A549 treated with AZD2906 at 1 μM for 4 hours (cell line): ENCODE measurements around the gene RPS3. TPM values are rescaled to one million over a fixed set of nuclear protein-coding genes. Genes with fewer than 3 reads are reported as not detected.

Experiments
- total RNA-seq: library from RNA; stranded (reverse); fragments of 200-300 nt; extraction: Qiagen RNA extraction; gene quantifications from 5 replicates; pipeline ENCODE4 v1.2.3, GENCODE V29; 2022

RPS3 gene
- 3,322 to 4,554 TPM (median 3,419 TPM) in 5 replicates for total RNA-seq

DNA sequence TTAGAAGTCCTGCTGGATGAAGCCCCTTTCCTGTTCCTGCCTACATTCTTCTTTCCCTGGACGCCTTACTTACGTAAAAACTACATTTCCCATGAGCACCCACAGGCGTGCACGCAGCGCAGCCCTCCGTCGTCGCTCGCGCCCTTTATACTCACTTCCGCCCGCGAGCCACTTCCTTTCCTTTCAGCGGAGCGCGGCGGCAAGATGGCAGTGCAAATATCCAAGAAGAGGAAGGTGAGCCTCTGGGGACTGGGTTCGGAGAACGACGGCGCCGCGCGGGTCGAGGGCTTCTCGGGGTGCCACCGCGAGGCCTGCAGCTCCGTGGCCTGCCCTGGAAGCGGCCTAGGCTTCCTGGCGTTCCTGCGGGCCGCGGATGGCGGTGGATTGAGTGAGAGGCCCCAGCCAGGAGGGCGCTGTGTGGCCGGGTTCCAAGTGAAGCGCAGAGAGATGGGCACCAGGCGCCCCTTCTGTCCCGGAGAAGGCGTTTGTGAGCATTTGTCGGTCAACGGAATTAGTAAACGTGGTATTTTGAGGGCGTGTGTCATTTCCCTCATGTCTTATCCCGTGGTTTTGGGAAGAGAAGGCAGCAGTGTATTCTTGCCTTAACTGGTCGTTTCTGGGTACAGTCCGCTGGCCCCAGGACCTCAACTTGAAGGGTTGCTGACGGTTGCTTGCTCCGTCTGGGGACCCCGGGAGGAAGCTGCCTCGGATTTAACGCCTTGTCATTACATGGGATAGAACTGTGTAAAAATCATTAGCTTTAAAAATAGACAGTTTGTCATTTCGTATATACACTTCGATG lies at the start of gene RPS3:
RPS3 (plus strand) TSS at position 175 of the 802 bp plus-strand sequence; CDS start at position 205, 30 bp downstream.

GRCh38 chr11:75351541-75351790 lies 47.9 kb upstream of the RPS3 start, which contains the start of gene ARRB1:
TSS of gene ARRB1 (minus strand) at chr11:75351661. CDS start at chr11:75351607, 54 bp downstream.

GRCh38 chr11:75432911-75433321 lies 33.6 kb downstream of the RPS3 start, which contains the start of gene KLHL35:
TSS of gene KLHL35 (minus strand) at chr11:75433203. CDS start at chr11:75430629, 2,574 bp downstream.

Other genes starting within 250 kb of the RPS3 start
- gene SLCO2B1, start 248.4 kb upstream of the RPS3 start, total RNA-seq: 2.9 to 4.4 TPM (median 3.3 TPM) in 5 replicates
- 0.11 to 0.24 TPM (median 0.17 TPM) in 5 replicates for gene TPBGL, start 158.7 kb upstream of the RPS3 start, total RNA-seq
- 14.2 to 23.7 TPM (median 19.2 TPM) in 5 replicates for gene ARRB1, start 47.9 kb upstream of the RPS3 start, total RNA-seq
- gene KLHL35, start 33.7 kb downstream of the RPS3 start, total RNA-seq: 0.75 to 1.4 TPM (median 1.3 TPM) in 5 replicates
- 9.0 to 14.9 TPM (median 12.5 TPM) in 5 replicates for gene GDPD5, start 126.4 kb downstream of the RPS3 start, total RNA-seq
- gene SERPINH1, start 162.7 kb downstream of the RPS3 start, total RNA-seq: 64.4 to 92.0 TPM (median 89.2 TPM) in 5 replicates